Common myeloid progenitor, CD34-positive (primary cell): ENCODE results near the gene S100A7A.

ENCODE experiments used
- CTCF ChIA-PET: fragments of 350-600 bp; sonication (Branson Sonifier 250); formaldehyde crosslinking; loops from one replicate; lab custom pipeline; 2021; ENCODE audit warnings: antibody characterized with exemption; lab: Charles Lee
- POLR2A ChIA-PET: fragments of 350-600 bp; sonication (Branson Sonifier 250); formaldehyde crosslinking; loops from one replicate; lab custom pipeline; 2021; ENCODE audit warnings: antibody characterized with exemption; lab: Charles Lee
- DNase-seq, 3 donors: peaks; one replicate each; pipeline versions ENCODE4 v3.0.0 to v3.0.0-alpha.2; 2013
- H3K27ac ChIP-seq, 2 experiments: 1 replicate in 1 of 2; 2 replicates in 1 of 2; pipeline ENCODE4 v1.7.0; 2013; ENCODE audit warnings: inconsistent platforms in 2 of 2, low read length in 2 of 2, mild to moderate bottlenecking in 2 of 2, low read depth in 1 of 2, moderate library complexity in 1 of 2; ENCODE audit not compliant: severe bottlenecking in 2 of 2, insufficient read depth in 1 of 2, poor library complexity in 1 of 2
- H3K27me3 ChIP-seq, 5 experiments: replicated peaks in 2 of 5; 1 replicate in 3 of 5; 2 replicates in 2 of 5; pipeline versions ENCODE4 v1.6.1 to v1.7.0; 2013; ENCODE audit warnings: low read length in 4 of 5, mild to moderate bottlenecking in 2 of 5, moderate library complexity in 2 of 5, inconsistent platforms in 1 of 5; ENCODE audit not compliant: insufficient read depth in 5 of 5, control insufficient read depth in 4 of 5
- H3K36me3 ChIP-seq, 4 experiments: 1 replicate in 2 of 4; 2 replicates in 2 of 4; pipeline versions ENCODE4 v1.6.1 to v1.7.0; 2013; ENCODE audit warnings: low read length in 3 of 4, control low read depth in 1 of 4, mild to moderate bottlenecking in 1 of 4; ENCODE audit not compliant: control insufficient read depth in 4 of 4, insufficient read depth in 4 of 4
- H3K4me1 ChIP-seq, 4 experiments: 1 replicate in 3 of 4; 2 replicates in 1 of 4; pipeline versions ENCODE4 v1.6.1 to v1.7.1; 2013; ENCODE audit warnings: low read length in 3 of 4, mild to moderate bottlenecking in 3 of 4, control low read depth in 1 of 4, inconsistent platforms in 1 of 4, moderate library complexity in 1 of 4; ENCODE audit not compliant: control insufficient read depth in 4 of 4, insufficient read depth in 4 of 4; ENCODE audit errors: control extremely low read depth in 1 of 4
- H3K4me3 ChIP-seq, 7 experiments: 1 replicate in 4 of 7; 2 replicates in 3 of 7; pipeline versions ENCODE4 v1.5.1 to v1.7.0; 2013; ENCODE audit warnings: mild to moderate bottlenecking in 7 of 7, low read length in 6 of 7, moderate library complexity in 6 of 7, inconsistent platforms in 2 of 7, low read depth in 2 of 7, control low read depth in 1 of 7; ENCODE audit not compliant: insufficient read depth in 4 of 7, control insufficient read depth in 1 of 7; ENCODE audit errors: extremely low read depth in 1 of 7
- H3K9me3 ChIP-seq, 5 experiments: 1 replicate in 4 of 5; 2 replicates in 1 of 5; pipeline versions ENCODE4 v1.6.1 to v1.7.1; 2013; ENCODE audit warnings: low read length in 4 of 5, mild to moderate bottlenecking in 2 of 5, inconsistent platforms in 1 of 5, low read depth in 1 of 5, moderate library complexity in 1 of 5; ENCODE audit not compliant: control insufficient read depth in 4 of 5, insufficient read depth in 2 of 5; ENCODE audit errors: control extremely low read depth in 1 of 5
- WGBS: methylation state at CpG from one replicate; pipeline ENCODE4 v1.1.5; 2013; ENCODE audit not compliant: insufficient coverage; 5-methylcytosine and 5-hydroxymethylcytosine counted together

S100A7A gene

GRCh38 chr1:153429266-153430165, 13.2 kb downstream of the S100A7A start:
- CTCF ChIA-PET: interaction anchor here (0.8 to 1.2 kb wide), 4 partner anchors 14 to 74 kb away, joined by 3 read pairs; no protein-coding TSS in a partner anchor
- Histone ChIP-seq H3K27ac (no peak overlapping the region), H3K27me3 (peaks cover 0 to 29% (median 2%) of the 10 kb centered on the region in 5 experiments), H3K4me1 (no peaks in the 10 kb centered on the region), H3K36me3 (no peaks in the 10 kb centered on the region), H3K4me3 (no peak overlapping the region), H3K9me3 (no peaks in the 10 kb centered on the region)
- POLR2A ChIA-PET: no interaction called here
- no peak for DNase-seq
- WGBS: 97% methylated on average over 6 of the region's 7 CpGs

GRCh38 chr1:153430166-153430553, 13.8 kb downstream of the S100A7A start:
- CTCF ChIA-PET: interaction anchor here (0.8 to 1.2 kb wide), 3 partner anchors 14 to 75 kb away, joined by 3 read pairs; no protein-coding TSS in a partner anchor

GRCh38 chr1:153430561-153430960, 14.2 kb downstream of the S100A7A start:
- H3K27ac ChIP-seq: no peak overlapping the region
- no peak overlapping the region for H3K4me3 ChIP-seq
- no peaks in the 10 kb centered on the region for H3K9me3 ChIP-seq
- no peaks in the 10 kb centered on the region for H3K4me1 ChIP-seq
- ChIA-PET POLR2A (no interaction called here), CTCF (interaction anchor here (1.0 kb wide), 1 partner anchor 13 kb away, joined by 3 read pairs; no protein-coding TSS in a partner anchor)
- no peaks in the 10 kb centered on the region for H3K36me3 ChIP-seq
- peaks cover 0 to 27% (median 2%) of the 10 kb centered on the region in 5 experiments for H3K27me3 ChIP-seq
- 100% methylated on average over 2 of the region's 3 CpGs for whole genome bisulfite sequencing
- no peak for DNase-seq

More at GRCh38 chr1:153430166-153430553, 13.8 kb downstream of the S100A7A start:
- no peak overlapping the region for H3K4me3 ChIP-seq
- peaks cover 0 to 29% (median 2%) of the 10 kb centered on the region in 5 experiments for H3K27me3 ChIP-seq
- H3K9me3 ChIP-seq: no peaks in the 10 kb centered on the region
- H3K36me3 ChIP-seq: no peaks in the 10 kb centered on the region
- no peak overlapping the region for H3K27ac ChIP-seq
- no peaks in the 10 kb centered on the region for H3K4me1 ChIP-seq
- WGBS: 90% methylated on average over 2 of the region's 2 CpGs
- DNase-seq: no peak
- POLR2A ChIA-PET: no interaction called here

- H3K27me3 ChIP-seq: peaks cover 0 to 22% (median 2%) of the 10 kb centered on the region in 5 experiments
- CTCF ChIA-PET: no interaction called here
- H3K4me3 ChIP-seq: no peak overlapping the region
- H3K9me3 ChIP-seq: no peaks in the 10 kb centered on the region
- H3K4me1 ChIP-seq: no peaks in the 10 kb centered on the region
- H3K36me3 ChIP-seq: no peaks in the 10 kb centered on the region
- 91% methylated on average over 11 of the region's 17 CpGs for WGBS
- DNase-seq: no peak
- POLR2A ChIA-PET: no interaction called here
- no peak overlapping the region for H3K27ac ChIP-seq
Measured at GRCh38 chr1:153431002-153431401, 14.7 kb downstream of the S100A7A start.

GRCh38 chr1:153431427-153431826, 15.1 kb downstream of the S100A7A start:
- no peak for DNase-seq
- peaks cover 0 to 20% (median 2%) of the 10 kb centered on the region in 5 experiments for H3K27me3 ChIP-seq
- no peak overlapping the region for H3K27ac ChIP-seq
- ChIA-PET POLR2A (no interaction called here), CTCF (no interaction called here)
- no peak overlapping the region for H3K4me3 ChIP-seq
- H3K9me3 ChIP-seq: no peaks in the 10 kb centered on the region
- no peaks in the 10 kb centered on the region for H3K36me3 ChIP-seq
- H3K4me1 ChIP-seq: peaks cover 0 to 2% (median under 1%) of the 10 kb centered on the region in 4 experiments
- no CpG with 5 or more reads among the region's 3 CpGs for WGBS

GRCh38 chr1:153431928-153432327, 15.6 kb downstream of the S100A7A start:
- Histone ChIP-seq H3K9me3 (no peaks in the 10 kb centered on the region), H3K4me3 (no peak overlapping the region), H3K27me3 (peaks cover 0 to 15% (median 2%) of the 10 kb centered on the region in 5 experiments), H3K36me3 (no peaks in the 10 kb centered on the region), H3K27ac (no peak overlapping the region), H3K4me1 (peaks cover 0 to 7% (median 6%) of the 10 kb centered on the region in 4 experiments)
- POLR2A ChIA-PET: no interaction called here
- CTCF ChIA-PET: no interaction called here
- WGBS: 77% methylated on average over 4 of the region's 4 CpGs
- no peak for DNase-seq
